Skeletal muscle cell (primary cell): ENCODE measurements around the gene ISX.

ENCODE experiments used
- DNase-seq: peaks from one replicate; pipeline ENCODE4 v3.0.0-alpha.2; 2010; ENCODE audit warnings: low read depth
- H3K4me3 ChIP-seq: 2 replicates; pipeline ENCODE4 v1.5.1; 2011; ENCODE audit warnings: low read depth, mild to moderate bottlenecking, control low read depth, low read length, moderate library complexity

Gene ISX

GRCh38 chr22:35102663-35103062 lies 36.7 kb downstream of the ISX start:
- H3K4me3 ChIP-seq = no peak overlapping the region
- DNase-seq = no peak

GRCh38 chr22:35103761-35104160 lies 37.8 kb downstream of the ISX start:
- no peak overlapping the region for H3K4me3 ChIP-seq
- DNase-seq = no peak

GRCh38 chr22:35104491-35104890 lies 38.5 kb downstream of the ISX start:
- no peak for DNase-seq
- H3K4me3 ChIP-seq = no peak overlapping the region

GRCh38 chr22:35109616-35110015 lies 43.7 kb downstream of the ISX start:
- H3K4me3 ChIP-seq = no peak overlapping the region
- no peak for DNase-seq

GRCh38 chr22:35111244-35111643 lies 45.3 kb downstream of the ISX start:
- no peak for DNase-seq
- H3K4me3 ChIP-seq = no peak overlapping the region

- no peak overlapping the region for H3K4me3 ChIP-seq
- no peak for DNase-seq
These were observed 47.4 kb downstream of the ISX start for GRCh38 chr22:35113341-35113740.

- no peak overlapping the region for H3K4me3 ChIP-seq
- DNase-seq = no peak
These were observed 48.4 kb downstream of the ISX start for GRCh38 chr22:35114131-35114980.

- H3K4me3 ChIP-seq = no peak overlapping the region
- no peak for DNase-seq
These were observed 49.6 kb downstream of the ISX start for GRCh38 chr22:35115515-35115914.

- DNase-seq = no peak
- H3K4me3 ChIP-seq = no peak overlapping the region
These were observed 50.3 kb downstream of the ISX start for GRCh38 chr22:35116269-35116668.

GRCh38 chr22:35116817-35117216 lies 50.9 kb downstream of the ISX start:
- DNase-seq = no peak
- no peak overlapping the region for H3K4me3 ChIP-seq

- DNase-seq = no peak
- H3K4me3 ChIP-seq = no peak overlapping the region
These were observed 53.5 kb downstream of the ISX start for GRCh38 chr22:35119494-35119893.

- H3K4me3 ChIP-seq = no peak overlapping the region
- no peak for DNase-seq
These were observed 58.8 kb downstream of the ISX start for GRCh38 chr22:35124691-35125219.

- DNase-seq = no peak
- H3K4me3 ChIP-seq = no peak overlapping the region
These were observed 61.0 kb downstream of the ISX start for GRCh38 chr22:35126993-35127392.

- no peak for DNase-seq
- no peak overlapping the region for H3K4me3 ChIP-seq
These were observed 62.7 kb downstream of the ISX start for GRCh38 chr22:35128637-35129036.

GRCh38 chr22:35131525-35132000 lies 65.6 kb downstream of the ISX start:
- H3K4me3 ChIP-seq = no peak overlapping the region

GRCh38 chr22:35132568-35132967 lies 66.6 kb downstream of the ISX start:
- DNase-seq = no peak
- H3K4me3 ChIP-seq = no peak overlapping the region

More at GRCh38 chr22:35131525-35132000, 65.6 kb downstream of the ISX start:
- no peak for DNase-seq

GRCh38 chr22:35133702-35134380 lies 67.9 kb downstream of the ISX start:
- DNase-seq = no peak
- H3K4me3 ChIP-seq = no peak overlapping the region

- DNase-seq = no peak
- H3K4me3 ChIP-seq = no peak overlapping the region
These were observed 68.7 kb downstream of the ISX start for GRCh38 chr22:35134637-35135036.

- H3K4me3 ChIP-seq = no peak overlapping the region
- no peak for DNase-seq
These were observed 69.2 kb downstream of the ISX start for GRCh38 chr22:35135165-35135564.
